RWPE1 (cell line): Measurements from ENCODE around the gene SLC25A22.
A peak's percentile ranks its signal among the peaks of the same experiment; 100 is the strongest.

Experiments used
- CTCF ChIA-PET: fragments of 350-600 bp; sonication (Branson Sonifier 250); formaldehyde crosslinking; extraction: SDS; loops from one replicate; lab custom pipeline; 2021; lab: Yijun Ruan, JAX
- POLR2A ChIA-PET: fragments of 400-600 bp; formaldehyde crosslinking; extraction: SDS; loops from one replicate; lab custom pipeline; 2020; ENCODE audit warnings: antibody characterized with exemption; ENCODE audit not compliant: low non-redundant PET; lab: Yijun Ruan, JAX
- DNase-seq: peaks from one replicate; pipeline ENCODE4 v3.0.0; 2012; ENCODE audit warnings: low spot score
- H3K27ac ChIP-seq: fragments of 450-650 bp; 2 replicates; pipeline ENCODE4 v1.5.1; 2017
- TF ChIP-seq, protein P1 (sequence below): fragments of 450-650 bp; conservative IDR thresholded peaks from 2 replicates; pipeline ENCODE4 v1.5.1; 2017; ENCODE audit warnings: low read depth, mild to moderate bottlenecking

Gene SLC25A22

GRCh38 chr11:746289-747157 lies 51.6 kb downstream of the SLC25A22 start:
- H3K27ac ChIP-seq, result peak overlapping the region; percentile 84
- TF ChIP-seq, protein P1, sequence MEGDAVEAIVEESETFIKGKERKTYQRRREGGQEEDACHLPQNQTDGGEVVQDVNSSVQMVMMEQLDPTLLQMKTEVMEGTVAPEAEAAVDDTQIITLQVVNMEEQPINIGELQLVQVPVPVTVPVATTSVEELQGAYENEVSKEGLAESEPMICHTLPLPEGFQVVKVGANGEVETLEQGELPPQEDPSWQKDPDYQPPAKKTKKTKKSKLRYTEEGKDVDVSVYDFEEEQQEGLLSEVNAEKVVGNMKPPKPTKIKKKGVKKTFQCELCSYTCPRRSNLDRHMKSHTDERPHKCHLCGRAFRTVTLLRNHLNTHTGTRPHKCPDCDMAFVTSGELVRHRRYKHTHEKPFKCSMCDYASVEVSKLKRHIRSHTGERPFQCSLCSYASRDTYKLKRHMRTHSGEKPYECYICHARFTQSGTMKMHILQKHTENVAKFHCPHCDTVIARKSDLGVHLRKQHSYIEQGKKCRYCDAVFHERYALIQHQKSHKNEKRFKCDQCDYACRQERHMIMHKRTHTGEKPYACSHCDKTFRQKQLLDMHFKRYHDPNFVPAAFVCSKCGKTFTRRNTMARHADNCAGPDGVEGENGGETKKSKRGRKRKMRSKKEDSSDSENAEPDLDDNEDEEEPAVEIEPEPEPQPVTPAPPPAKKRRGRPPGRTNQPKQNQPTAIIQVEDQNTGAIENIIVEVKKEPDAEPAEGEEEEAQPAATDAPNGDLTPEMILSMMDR, result no peak
- no peak for DNase-seq
- ChIA-PET POLR2A (interaction anchor here (1.0 to 1.5 kb wide), 2 partner anchors 16 to 22 kb away, joined by 4 to 10 read pairs; no protein-coding TSS in a partner anchor), CTCF (interaction anchor here (0.5 to 1.9 kb wide), 4 partner anchors 17 to 57 kb away, joined by 3 to 8 read pairs (median 5); no protein-coding TSS in a partner anchor)

DNA sequence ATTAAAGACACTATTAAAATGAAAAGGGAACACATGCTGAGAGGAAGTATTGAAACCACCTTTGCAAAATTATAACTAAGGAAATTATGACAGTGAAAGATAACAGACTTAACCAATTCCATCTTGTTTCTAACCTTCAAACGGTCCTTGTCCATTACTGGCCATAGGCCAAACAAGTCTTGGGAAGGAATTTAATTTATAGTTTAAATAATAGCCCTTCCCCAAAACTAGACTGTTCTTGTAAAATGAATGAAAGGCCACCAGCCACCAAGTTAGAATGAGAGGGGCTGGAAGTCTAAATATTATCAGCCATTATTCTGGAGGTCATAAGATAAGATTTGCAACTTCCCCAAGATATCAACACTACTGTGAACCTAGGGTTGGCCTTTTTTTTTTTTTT lies 52.7 kb downstream of the SLC25A22 start:
- DNase-seq, result no peak
- ChIA-PET POLR2A (no interaction called here), CTCF (no interaction called here)
- no peak overlapping the region for H3K27ac ChIP-seq
- TF ChIP-seq, protein P1, result no peak

- POLR2A ChIA-PET, result no interaction called here
- no peak overlapping the region for H3K27ac ChIP-seq
- no peak for DNase-seq
- CTCF ChIA-PET, result no interaction called here
- TF ChIP-seq, protein P1, result no peak
Observed at GRCh38 chr11:742571-743201, 55.4 kb downstream of the SLC25A22 start.

DNA sequence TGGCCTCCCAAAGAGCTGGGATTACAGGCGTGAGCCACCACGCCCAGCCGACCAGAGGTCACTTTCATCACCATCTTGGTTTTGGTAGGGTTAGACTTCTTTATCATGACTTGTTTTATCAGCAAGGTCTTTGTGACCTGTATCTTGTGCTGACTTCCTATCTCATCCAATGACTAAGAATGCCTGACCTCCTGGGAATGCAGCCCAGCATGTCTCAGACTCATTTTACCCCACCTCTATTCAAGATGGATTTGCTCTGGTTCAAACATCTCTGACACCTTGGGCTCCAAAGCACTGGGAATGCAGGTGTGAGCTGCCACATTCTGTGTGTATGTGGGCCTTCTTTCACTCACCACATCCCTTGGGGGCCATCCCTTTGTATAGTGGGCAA lies 55.9 kb downstream of the SLC25A22 start:
- TF ChIP-seq, protein P1, result no peak
- ChIA-PET CTCF (no interaction called here), POLR2A (no interaction called here)
- DNase-seq, result no peak
- no peak overlapping the region for H3K27ac ChIP-seq
